GM23338 (cell line): ENCODE data around the gene FAM117B.

ENCODE experiments used
- EZH2 ChIP-seq: fragments of 200-600 bp; sonication (generic); IDR thresholded peaks from one replicate; pipeline ENCODE4 v1.8.0; 2017; ENCODE audit warnings: antibody characterized with exemption, mild to moderate bottlenecking, low read depth; ENCODE audit not compliant: unreplicated experiment
- EZH2phosphoT487 ChIP-seq: fragments of 200-600 bp; sonication (generic); IDR thresholded peaks from one replicate; pipeline ENCODE4 v1.8.1; 2018; ENCODE audit warnings: antibody characterized with exemption; ENCODE audit not compliant: unreplicated experiment
- NANOG ChIP-seq: IDR thresholded peaks from 2 replicates; pipeline ENCODE4 v1.6.1; 2016; ENCODE audit warnings: antibody characterized with exemption, borderline replicate concordance
- POLR2AphosphoS5 ChIP-seq: IDR thresholded peaks from 2 replicates; pipeline ENCODE4 v1.6.1; 2016; ENCODE audit warnings: antibody characterized with exemption, low read depth
- STAT1 ChIP-seq: IDR thresholded peaks from one replicate; pipeline ENCODE4 v1.6.1; 2016; ENCODE audit warnings: antibody characterized with exemption; ENCODE audit not compliant: unreplicated experiment
- ZNF114 ChIP-seq: fragments of 250-450 bp; sonication (Bioruptor Pico); IDR thresholded peaks from 2 replicates; pipeline ENCODE4 v1.5.0; 2020; ENCODE audit warnings: mild to moderate bottlenecking, moderate library complexity
- TF ChIP-seq, protein P1 (sequence below), 2 experiments: fragments of 200-600 bp in 1 of 2; sonication (generic) in 1 of 2; conservative IDR thresholded peaks; 2 replicates each; pipeline versions ENCODE4 v1.5.1 to v1.6.1; 2016 to 2017; ENCODE audit warnings: antibody characterized with exemption in 2 of 2, low read depth in 2 of 2, mild to moderate bottlenecking in 2 of 2, moderate library complexity in 1 of 2
- TF ChIP-seq, protein P2 (sequence below): IDR thresholded peaks from one replicate; pipeline ENCODE4 v1.6.1; 2018; ENCODE audit warnings: antibody characterized with exemption; ENCODE audit not compliant: unreplicated experiment

DNA sequence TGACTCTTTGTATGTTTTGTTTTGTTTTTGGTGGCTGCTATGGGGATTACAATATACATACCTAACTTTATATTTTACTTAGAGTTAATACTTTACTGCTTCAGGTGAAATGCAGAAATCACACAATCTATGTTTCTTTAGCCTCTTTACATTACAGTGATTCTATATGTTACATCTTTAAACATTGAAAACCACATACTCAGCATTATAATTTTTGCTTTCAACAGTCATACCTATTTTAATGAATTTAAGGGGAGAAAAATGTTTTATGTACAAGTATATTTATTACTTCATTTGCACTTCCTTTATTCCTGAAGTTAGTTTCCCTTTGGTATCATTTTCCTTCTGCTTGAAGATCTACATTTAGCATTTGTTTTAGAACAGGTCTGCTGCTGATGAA, 23.1 kb downstream of the FAM117B start:
- TF ChIP-seq, protein P1, sequence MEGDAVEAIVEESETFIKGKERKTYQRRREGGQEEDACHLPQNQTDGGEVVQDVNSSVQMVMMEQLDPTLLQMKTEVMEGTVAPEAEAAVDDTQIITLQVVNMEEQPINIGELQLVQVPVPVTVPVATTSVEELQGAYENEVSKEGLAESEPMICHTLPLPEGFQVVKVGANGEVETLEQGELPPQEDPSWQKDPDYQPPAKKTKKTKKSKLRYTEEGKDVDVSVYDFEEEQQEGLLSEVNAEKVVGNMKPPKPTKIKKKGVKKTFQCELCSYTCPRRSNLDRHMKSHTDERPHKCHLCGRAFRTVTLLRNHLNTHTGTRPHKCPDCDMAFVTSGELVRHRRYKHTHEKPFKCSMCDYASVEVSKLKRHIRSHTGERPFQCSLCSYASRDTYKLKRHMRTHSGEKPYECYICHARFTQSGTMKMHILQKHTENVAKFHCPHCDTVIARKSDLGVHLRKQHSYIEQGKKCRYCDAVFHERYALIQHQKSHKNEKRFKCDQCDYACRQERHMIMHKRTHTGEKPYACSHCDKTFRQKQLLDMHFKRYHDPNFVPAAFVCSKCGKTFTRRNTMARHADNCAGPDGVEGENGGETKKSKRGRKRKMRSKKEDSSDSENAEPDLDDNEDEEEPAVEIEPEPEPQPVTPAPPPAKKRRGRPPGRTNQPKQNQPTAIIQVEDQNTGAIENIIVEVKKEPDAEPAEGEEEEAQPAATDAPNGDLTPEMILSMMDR (conservative IDR thresholded peaks at IDR 0.05; ENCODE audit: low read depth in 2 of 2) = no peak
- no peak for TF ChIP-seq EZH2
- no peak for TF ChIP-seq POLR2AphosphoS5
- no peak for TF ChIP-seq EZH2phosphoT487
- TF ChIP-seq, protein P2, sequence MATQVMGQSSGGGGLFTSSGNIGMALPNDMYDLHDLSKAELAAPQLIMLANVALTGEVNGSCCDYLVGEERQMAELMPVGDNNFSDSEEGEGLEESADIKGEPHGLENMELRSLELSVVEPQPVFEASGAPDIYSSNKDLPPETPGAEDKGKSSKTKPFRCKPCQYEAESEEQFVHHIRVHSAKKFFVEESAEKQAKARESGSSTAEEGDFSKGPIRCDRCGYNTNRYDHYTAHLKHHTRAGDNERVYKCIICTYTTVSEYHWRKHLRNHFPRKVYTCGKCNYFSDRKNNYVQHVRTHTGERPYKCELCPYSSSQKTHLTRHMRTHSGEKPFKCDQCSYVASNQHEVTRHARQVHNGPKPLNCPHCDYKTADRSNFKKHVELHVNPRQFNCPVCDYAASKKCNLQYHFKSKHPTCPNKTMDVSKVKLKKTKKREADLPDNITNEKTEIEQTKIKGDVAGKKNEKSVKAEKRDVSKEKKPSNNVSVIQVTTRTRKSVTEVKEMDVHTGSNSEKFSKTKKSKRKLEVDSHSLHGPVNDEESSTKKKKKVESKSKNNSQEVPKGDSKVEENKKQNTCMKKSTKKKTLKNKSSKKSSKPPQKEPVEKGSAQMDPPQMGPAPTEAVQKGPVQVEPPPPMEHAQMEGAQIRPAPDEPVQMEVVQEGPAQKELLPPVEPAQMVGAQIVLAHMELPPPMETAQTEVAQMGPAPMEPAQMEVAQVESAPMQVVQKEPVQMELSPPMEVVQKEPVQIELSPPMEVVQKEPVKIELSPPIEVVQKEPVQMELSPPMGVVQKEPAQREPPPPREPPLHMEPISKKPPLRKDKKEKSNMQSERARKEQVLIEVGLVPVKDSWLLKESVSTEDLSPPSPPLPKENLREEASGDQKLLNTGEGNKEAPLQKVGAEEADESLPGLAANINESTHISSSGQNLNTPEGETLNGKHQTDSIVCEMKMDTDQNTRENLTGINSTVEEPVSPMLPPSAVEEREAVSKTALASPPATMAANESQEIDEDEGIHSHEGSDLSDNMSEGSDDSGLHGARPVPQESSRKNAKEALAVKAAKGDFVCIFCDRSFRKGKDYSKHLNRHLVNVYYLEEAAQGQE = no peak
- no peak for TF ChIP-seq NANOG
- TF ChIP-seq STAT1 = no peak
- TF ChIP-seq ZNF114 = no peak
